Measurements from ENCODE around the gene CDC42SE2. TPM values are rescaled to one million over a fixed set of nuclear protein-coding genes. Genes with fewer than 3 reads are reported as not detected.

The CDC42SE2 gene
- total RNA-seq, 2 donors from 2014 or later = 51.0 to 63.5 TPM

GRCh38 chr5:131229623-131230022 is 34.2 kb upstream of the CDC42SE2 start:
- Histone ChIP-seq H3K27ac (no peak overlapping the region), H3K4me3 (no peak overlapping the region), H3K27me3 (replicated peaks; ENCODE audit: insufficient read depth) (no peaks in the 10 kb centered on the region), H3K36me3 (no peaks in the 10 kb centered on the region), H3K4me1 (replicated peaks) (no peaks in the 10 kb centered on the region), H3K9me3 (no peaks in the 10 kb centered on the region)
- TF ChIP-seq POLR2AphosphoS5 (IDR thresholded peaks at IDR 0.05) = no peak
- TF ChIP-seq POLR2A (IDR thresholded peaks at IDR 0.05) = no peak
- no peak for TF ChIP-seq CTCF (IDR thresholded peaks at IDR 0.05)
- intact Hi-C loops (cut with DNase I) = no loop called here
- no peak for DNase-seq (ENCODE audit: low spot score)
- 90% methylated on average over 4 of the region's 4 CpGs for WGBS

GRCh38 chr5:131230406-131230805 is 33.4 kb upstream of the CDC42SE2 start:
- Histone ChIP-seq H3K4me1 (replicated peaks) (no peaks in the 10 kb centered on the region), H3K36me3 (no peaks in the 10 kb centered on the region), H3K9me3 (no peaks in the 10 kb centered on the region), H3K27me3 (replicated peaks; ENCODE audit: insufficient read depth) (no peaks in the 10 kb centered on the region), H3K27ac (no peak overlapping the region), H3K4me3 (no peak overlapping the region)
- no peak for DNase-seq (ENCODE audit: low spot score)
- intact Hi-C loops (cut with DNase I) = no loop called here
- WGBS = 63% methylated on average over 5 of the region's 5 CpGs
- TF ChIP-seq POLR2A (IDR thresholded peaks at IDR 0.05) = no peak
- TF ChIP-seq CTCF (IDR thresholded peaks at IDR 0.05) = no peak
- TF ChIP-seq POLR2AphosphoS5 (IDR thresholded peaks at IDR 0.05) = no peak

GRCh38 chr5:131239686-131240085 is 24.2 kb upstream of the CDC42SE2 start:
- 75% methylated on average over 1 of the region's 1 CpG for WGBS
- intact Hi-C loops (cut with DNase I) = no loop called here
- Histone ChIP-seq H3K9me3 (no peaks in the 10 kb centered on the region), H3K27me3 (replicated peaks; ENCODE audit: insufficient read depth) (no peaks in the 10 kb centered on the region), H3K36me3 (no peaks in the 10 kb centered on the region), H3K27ac (no peak overlapping the region), H3K4me1 (replicated peaks) (no peaks in the 10 kb centered on the region), H3K4me3 (no peak overlapping the region)
- TF ChIP-seq POLR2A (IDR thresholded peaks at IDR 0.05) (no peak), CTCF (IDR thresholded peaks at IDR 0.05) (no peak), POLR2AphosphoS5 (IDR thresholded peaks at IDR 0.05) (no peak)
- DNase-seq (ENCODE audit: low spot score) = no peak

- DNase-seq (ENCODE audit: low spot score) = no peak
- intact Hi-C loops (cut with DNase I) = no loop called here
- H3K27ac ChIP-seq = no peak overlapping the region
- no peak for TF ChIP-seq CTCF (IDR thresholded peaks at IDR 0.05)
- TF ChIP-seq POLR2AphosphoS5 (IDR thresholded peaks at IDR 0.05) = no peak
- no peak for TF ChIP-seq POLR2A (IDR thresholded peaks at IDR 0.05)
- H3K36me3 ChIP-seq = no peaks in the 10 kb centered on the region
- no peaks in the 10 kb centered on the region for H3K9me3 ChIP-seq
- H3K4me1 ChIP-seq (replicated peaks) = no peaks in the 10 kb centered on the region
- H3K27me3 ChIP-seq (replicated peaks; ENCODE audit: insufficient read depth) = no peaks in the 10 kb centered on the region
- H3K4me3 ChIP-seq = no peak overlapping the region
Measured at GRCh38 chr5:131242728-131243255, 21.1 kb upstream of the CDC42SE2 start.

- no peak for TF ChIP-seq POLR2AphosphoS5 (IDR thresholded peaks at IDR 0.05)
- no peak for TF ChIP-seq POLR2A (IDR thresholded peaks at IDR 0.05)
- no peak for TF ChIP-seq CTCF (IDR thresholded peaks at IDR 0.05)
- no peak overlapping the region for H3K4me3 ChIP-seq
- DNase-seq (ENCODE audit: low spot score) = no peak
- intact Hi-C loops (cut with DNase I) = no loop called here
- H3K4me1 ChIP-seq (replicated peaks) = no peaks in the 10 kb centered on the region
- no peak overlapping the region for H3K27ac ChIP-seq
- H3K36me3 ChIP-seq = no peaks in the 10 kb centered on the region
- no peaks in the 10 kb centered on the region for H3K9me3 ChIP-seq
- H3K27me3 ChIP-seq (replicated peaks; ENCODE audit: insufficient read depth) = no peaks in the 10 kb centered on the region
Measured at GRCh38 chr5:131245312-131245711, 18.5 kb upstream of the CDC42SE2 start.
